GM18520 (cell line): Measurements from ENCODE around the gene OR2C1.

ENCODE experiments used
- ATAC-seq: cut with Tn5 transposase; IDR thresholded peaks from one replicate; pipeline ENCODE4 v1.9.1; 2021; ENCODE audit not compliant: unreplicated experiment

OR2C1 gene

DNA sequence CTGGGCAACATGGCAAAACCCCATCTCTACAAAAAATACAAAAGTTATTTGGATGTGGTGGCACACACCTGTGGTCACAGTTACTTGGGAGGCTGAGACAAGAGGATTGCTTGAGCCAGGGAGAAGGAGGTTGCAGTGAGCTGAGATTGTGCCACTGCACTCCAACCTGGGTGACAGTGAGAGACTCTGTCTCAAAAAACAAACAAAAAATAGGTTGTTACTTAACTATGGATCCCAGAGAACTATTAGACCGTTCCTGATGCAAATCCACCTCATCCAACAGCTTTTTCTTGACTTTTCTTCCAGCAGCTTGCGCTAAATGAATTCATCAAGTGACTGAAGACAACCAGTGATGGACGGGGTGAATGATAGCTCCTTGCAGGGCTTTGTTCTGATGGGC is at the start of gene OR2C1:
OR2C1 (plus strand) TSS at position 301 of the 400 bp plus-strand sequence; CDS start at position 353, 52 bp downstream.
- no peak for ATAC-seq

- no peak for ATAC-seq
These were observed 49.6 kb upstream of the OR2C1 start for GRCh38 chr16:3306078-3306477.

DNA sequence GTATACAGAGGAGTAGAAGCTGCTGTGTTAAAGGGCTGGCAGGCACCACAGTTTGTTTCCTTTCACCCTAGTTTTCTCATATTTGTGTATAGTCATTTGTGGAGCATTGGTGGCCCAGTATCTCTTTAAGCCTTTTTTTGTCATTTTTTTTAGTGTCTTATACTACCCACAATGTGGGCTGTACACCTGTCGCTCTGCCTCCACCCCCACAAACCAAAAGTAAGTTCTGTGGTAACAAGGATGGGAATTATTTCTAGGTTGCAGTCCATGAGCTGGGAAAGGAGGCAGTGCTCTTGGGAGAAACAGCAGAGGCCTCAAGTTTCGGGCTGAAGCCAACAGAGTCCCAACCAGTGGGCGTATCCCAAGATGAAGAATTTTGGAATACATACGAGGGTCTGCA is 44.2 kb upstream of the OR2C1 start:
- no peak for ATAC-seq

DNA sequence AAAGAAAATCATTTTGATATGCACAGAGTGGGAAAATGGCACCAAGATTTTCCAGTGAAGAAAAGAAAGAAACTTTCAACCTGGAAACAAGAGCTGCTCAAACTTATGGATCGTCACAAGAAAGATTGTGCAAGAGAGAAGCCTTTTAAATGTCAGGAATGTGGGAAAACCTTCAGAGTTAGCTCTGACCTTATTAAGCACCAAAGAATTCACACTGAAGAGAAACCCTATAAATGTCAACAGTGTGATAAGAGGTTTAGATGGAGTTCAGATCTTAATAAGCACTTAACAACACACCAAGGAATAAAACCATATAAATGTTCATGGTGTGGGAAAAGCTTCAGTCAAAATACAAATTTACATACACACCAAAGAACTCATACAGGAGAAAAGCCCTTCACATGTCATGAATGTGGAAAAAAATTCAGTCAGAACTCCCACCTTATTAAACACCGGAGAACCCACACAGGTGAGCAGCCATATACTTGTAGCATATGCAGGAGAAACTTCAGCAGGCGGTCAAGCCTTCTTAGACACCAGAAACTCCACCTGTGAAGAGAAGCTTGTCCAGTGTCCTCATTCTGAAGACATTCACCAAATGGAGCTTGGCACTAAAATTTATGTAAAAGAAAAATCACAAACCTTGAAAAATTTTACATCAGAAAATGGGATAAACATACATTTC is 38.2 kb upstream of the OR2C1 start:
- ATAC-seq: no peak

GRCh38 chr16:3321816-3322215 is 33.9 kb upstream of the OR2C1 start:
- no peak for ATAC-seq

DNA sequence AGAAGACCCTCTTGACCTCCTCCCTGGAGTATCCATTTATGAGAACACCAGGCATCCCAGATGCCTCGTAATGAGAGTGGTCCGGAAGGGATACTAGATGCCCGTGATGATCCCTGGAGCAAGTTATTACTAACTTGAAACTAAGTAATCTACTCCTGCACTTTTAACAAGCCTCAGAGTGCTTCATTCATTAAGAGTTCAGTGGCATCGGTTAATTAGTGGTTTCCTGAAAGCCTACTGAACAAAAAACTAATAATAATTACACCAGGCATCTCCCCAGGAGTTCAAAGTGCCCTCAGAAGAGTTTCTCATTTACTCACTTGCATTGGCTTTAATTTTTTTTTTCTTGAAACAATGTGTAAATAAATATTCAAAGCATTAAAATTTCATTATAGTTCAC is 28.2 kb upstream of the OR2C1 start:
- ATAC-seq: no peak

DNA sequence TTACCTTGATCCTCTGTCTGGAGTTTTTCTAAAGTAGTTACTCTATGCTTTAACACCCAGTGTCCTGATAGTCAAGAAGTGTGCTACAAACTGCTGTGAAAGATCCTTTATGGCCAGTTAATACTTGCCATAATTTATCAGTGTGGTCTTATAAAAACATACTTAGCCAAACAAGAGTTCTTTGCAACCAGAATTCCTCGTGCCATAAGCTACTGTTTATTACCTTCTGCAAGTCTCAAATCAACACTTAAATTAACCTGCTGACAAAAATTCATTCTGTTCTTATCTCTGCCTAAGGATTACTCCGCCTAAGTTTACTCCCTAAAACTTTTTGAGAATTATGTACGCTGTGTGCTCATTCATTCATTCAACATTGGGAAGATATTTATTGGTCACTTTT is 27.6 kb upstream of the OR2C1 start:
- ATAC-seq: no peak

DNA sequence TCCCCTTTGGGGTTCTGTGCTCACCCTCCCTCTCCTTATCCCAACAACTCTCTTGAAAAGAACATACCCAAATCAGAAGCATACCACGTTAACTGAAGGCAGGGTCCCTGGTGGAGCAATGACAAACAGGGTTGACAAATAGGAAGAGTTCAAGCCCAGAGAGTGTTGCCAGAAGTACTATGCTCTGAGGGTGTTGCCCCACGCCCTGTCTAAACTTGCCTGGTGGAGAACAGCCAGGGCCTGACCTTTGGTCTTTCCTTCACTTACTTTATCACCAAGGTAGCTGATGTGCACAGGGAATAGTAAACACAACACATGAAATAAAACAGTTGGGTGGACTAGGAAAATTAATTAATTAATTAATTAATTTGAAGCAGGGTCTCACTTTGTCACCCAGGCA is 27.0 kb upstream of the OR2C1 start:
- no peak for ATAC-seq

DNA sequence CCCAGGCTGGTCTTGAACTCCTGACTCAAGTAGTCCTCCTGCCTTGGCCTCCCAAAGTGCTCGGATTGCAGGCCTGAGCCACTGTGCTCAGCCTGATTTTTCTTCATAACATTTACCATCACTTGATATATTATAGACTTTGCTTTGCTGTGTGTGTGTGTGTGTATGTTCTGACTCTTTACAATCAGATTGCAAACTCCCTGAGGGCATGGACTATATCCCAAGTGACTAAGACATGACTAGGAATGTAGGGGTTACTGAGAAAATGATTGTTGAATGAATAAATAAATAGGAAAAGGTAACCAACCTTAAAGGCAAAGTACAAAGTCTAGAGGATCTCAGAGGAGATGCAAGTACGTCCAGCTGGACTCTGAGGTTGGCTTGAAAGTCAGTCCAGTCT is 9.6 kb upstream of the OR2C1 start:
- no peak for ATAC-seq

- ATAC-seq: no peak
These were observed 8.1 kb upstream of the OR2C1 start for GRCh38 chr16:3347586-3347985.

GRCh38 chr16:3348547-3349167 is 7.0 kb upstream of the OR2C1 start:
- ATAC-seq: no peak

DNA sequence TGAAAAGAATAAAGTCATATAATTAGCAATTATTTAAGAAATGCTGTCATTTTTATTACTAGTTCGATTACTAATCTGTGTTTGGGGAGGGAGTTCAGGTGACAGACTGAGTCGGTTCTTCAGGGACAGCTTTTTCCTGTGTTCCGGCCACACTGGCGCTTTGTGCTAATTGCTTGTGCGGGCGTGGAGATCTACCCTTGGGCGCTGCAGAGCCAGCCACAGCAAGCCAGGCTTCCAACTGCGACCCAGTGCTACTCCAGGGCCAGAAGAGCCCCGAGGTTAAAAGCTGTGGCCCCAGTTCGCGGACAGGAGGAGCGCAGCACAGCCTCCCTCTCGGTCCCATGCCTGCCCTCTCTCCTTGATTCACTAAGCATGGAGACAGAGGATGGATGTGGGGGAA is 6.5 kb upstream of the OR2C1 start:
- ATAC-seq: no peak

GRCh38 chr16:3356118-3356517 is 429 bp downstream of the OR2C1 start:
- no peak for ATAC-seq

DNA sequence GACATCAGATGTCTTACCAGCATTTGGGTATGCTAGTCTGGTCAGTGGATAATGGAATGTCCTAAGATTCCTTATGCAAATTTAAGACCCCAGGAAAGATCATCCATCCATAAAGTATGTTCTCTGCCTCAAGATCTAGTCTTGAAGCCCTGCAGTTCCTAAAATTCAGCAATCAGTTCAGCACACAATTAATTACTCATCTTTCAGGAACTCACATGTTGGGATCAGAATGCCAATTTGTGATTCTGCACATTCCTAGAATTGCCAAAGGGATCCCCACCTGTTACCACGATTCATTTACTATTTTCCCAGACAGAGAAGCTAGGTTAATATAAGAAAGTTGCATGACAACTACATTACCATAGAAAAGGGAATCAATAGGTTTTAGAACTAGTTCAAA is 3.2 kb downstream of the OR2C1 start:
- no peak for ATAC-seq

- no peak for ATAC-seq
These were observed 7.2 kb downstream of the OR2C1 start for GRCh38 chr16:3362931-3363330.

- ATAC-seq: no peak
These were observed 8.1 kb downstream of the OR2C1 start for GRCh38 chr16:3363793-3364192.

DNA sequence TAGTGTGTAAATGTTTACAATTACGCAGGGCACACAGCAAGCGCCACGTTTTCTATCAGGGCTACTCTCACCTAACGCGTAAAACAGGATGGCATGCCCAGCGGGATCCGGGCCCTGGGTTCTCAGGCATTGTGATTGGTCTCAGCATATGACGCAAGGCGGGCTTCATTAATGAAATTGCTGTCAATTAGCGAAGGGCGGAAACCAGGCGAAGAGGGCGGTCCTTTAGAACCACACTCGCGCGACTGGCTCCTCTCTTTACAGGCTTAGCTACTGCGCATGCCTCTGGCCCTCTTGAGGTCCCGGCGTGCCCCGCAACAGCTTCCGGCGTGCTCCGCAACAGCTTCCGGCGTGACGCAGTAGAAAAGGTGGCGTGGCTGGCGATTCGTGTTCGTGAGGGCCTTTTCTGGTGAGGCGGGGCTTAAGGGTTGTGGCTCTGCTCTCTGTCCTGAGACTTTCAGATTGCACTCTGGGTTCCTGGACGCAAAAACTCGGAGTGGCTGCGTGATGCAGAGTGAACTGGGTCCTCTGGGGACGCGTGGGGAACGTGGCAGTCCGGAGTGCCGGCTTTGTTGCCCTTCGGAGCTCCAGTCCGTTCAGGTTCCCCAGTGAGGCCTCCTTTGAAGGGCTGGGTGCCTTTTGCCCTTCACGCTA is 9.2 kb downstream of the OR2C1 start:
- ATAC-seq: no peak

- ATAC-seq: no peak
These were observed 13.4 kb downstream of the OR2C1 start for GRCh38 chr16:3369073-3369472.

DNA sequence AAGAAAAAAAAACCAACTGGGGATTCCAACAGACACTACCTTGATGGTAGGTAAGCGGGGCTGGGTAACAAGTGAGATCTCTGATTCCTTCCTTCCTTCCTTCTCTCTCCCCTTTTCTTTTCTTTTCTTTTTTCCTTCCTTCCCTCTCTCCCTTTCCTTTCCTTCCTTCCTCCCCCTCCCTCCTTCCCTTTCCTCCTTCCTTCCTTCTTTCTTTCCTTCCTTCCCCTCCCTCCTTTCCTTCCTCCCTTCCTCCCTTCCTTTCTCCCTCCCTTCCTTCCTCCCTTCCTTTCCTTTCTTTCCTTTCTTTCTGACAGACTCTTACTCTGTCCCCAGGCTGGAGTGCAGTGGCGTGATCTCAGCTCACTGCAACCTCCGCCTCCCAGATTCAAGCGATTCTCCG is 20.0 kb downstream of the OR2C1 start:
- ATAC-seq: no peak

GRCh38 chr16:3377917-3378316 is 22.2 kb downstream of the OR2C1 start:
- ATAC-seq: no peak

DNA sequence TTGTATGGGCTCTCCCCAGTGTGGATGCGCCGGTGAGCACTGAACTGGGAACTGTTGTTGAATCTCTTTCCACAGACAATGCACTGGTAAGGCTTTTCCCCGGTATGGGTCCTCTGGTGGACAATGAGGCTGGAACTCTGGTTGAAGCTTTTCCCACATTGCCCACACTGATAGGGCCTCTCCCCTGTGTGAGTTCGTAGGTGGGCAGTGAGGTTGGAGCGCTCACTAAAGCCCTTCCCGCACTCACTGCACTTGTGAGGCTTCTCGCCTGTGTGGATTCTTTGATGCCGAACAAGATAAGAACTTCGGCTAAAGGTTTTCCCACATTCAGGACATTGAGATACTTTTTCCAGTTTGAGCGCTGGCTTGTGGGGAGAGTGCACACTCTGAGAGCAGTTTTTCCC is 27.4 kb downstream of the OR2C1 start:
- no peak for ATAC-seq

DNA sequence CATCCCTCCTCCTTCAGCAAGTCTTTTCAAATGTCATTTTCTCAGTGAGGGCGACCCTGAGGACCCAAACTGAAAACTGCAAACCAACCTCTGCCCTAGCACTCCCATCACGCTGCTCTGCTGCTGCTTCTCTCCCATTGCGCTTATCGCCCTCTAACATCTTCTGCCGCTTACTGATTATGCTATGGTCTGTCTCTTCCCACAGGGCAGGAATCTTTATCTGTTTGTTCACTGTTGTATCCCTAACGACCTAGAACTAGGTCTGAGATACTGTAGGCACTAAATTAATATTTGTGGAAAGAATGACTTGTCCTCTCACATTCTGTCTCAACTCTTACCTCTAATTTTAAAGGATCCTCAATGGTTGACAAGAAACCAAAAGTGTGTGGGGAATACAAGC is 32.6 kb downstream of the OR2C1 start:
- no peak for ATAC-seq
